ENCODE data around the gene FUT2. TPM values are rescaled to one million over a fixed set of nuclear protein-coding genes. Genes with fewer than 3 reads are reported as not detected.
"Not testable (repeated sequence)": the region's sequence is repeated elsewhere in the genome, so short reads cannot be mapped to it uniquely, and the experiment has no call there.

The FUT2 gene
- total and polyA plus RNA-seq, 12 donors: 0.03 to 0.24 TPM; not detected in 10

GRCh38 chr19:48716562-48717291, 21.0 kb downstream of the FUT2 start:
- peak in 6 of 7 donors; percentile 59 to 73 (median 64) for DNase-seq
- H3K4me3 ChIP-seq: peak overlapping the region in 1 of 4 donors; percentile 26
- H3K4me1 ChIP-seq (replicated peaks in 1 of 2): peaks cover 41 to 61% of the 10 kb centered on the region in 2 donors

GRCh38 chr19:48718106-48718505, 22.3 kb downstream of the FUT2 start:
- intact Hi-C loops (cut with DNase I); H3K27me3 ChIP-seq; H3K36me3 ChIP-seq (replicated peaks in 1 of 2); H3K9me3 ChIP-seq (replicated peaks in 1 of 3): not testable (repeated sequence)
- peak overlapping the region in 1 of 4 donors; percentile 65 for H3K4me3 ChIP-seq
- WGBS, 4 donors: 67 to 77% (median 72%) methylated on average over 12 to 13 of the region's 13 CpGs
- peaks cover 40 to 58% of the 10 kb centered on the region in 2 donors for H3K4me1 ChIP-seq (replicated peaks in 1 of 2)
- peak overlapping the region in 4 of 5 donors; percentile 72 to 94 (median 91) for H3K27ac ChIP-seq
- DNase-seq: peak in 1 of 7 donors; percentile 18

More at GRCh38 chr19:48716562-48717291, 21.0 kb downstream of the FUT2 start:
- Histone ChIP-seq H3K36me3 (replicated peaks in 1 of 2) (no peaks in the 10 kb centered on the region), H3K27ac (peak overlapping the region in 4 of 5 donors; percentile 40 to 74 (median 58)), H3K27me3 (no peaks in the 10 kb centered on the region), H3K9me3 (replicated peaks in 1 of 3) (no peaks in the 10 kb centered on the region)
- intact Hi-C loops (cut with DNase I): no loop called here
- TF ChIP-seq CTCF (IDR thresholded peaks at IDR 0.05) (no peak), POLR2A (IDR thresholded peaks at IDR 0.05) (no peak)
- WGBS, 4 donors: 10 to 36% (median 15%) methylated on average over 8 to 24 of the region's 24 CpGs

GRCh38 chr19:48718711-48719231, 23.0 kb downstream of the FUT2 start:
- intact Hi-C loops (cut with DNase I): no loop called here
- H3K4me3 ChIP-seq: peak overlapping the region in 2 of 4 donors; percentile 37 to 65
- H3K27ac ChIP-seq: peak overlapping the region; percentile 63 to 94 (median 90)
- H3K36me3 ChIP-seq (replicated peaks in 1 of 2): no peaks in the 10 kb centered on the region
- H3K27me3 ChIP-seq: no peaks in the 10 kb centered on the region
- TF ChIP-seq CTCF (IDR thresholded peaks at IDR 0.05) (no peak), POLR2A (IDR thresholded peaks at IDR 0.05) (peak in 1 of 2 donors; percentile 39)
- WGBS, 4 donors: 19 to 32% (median 24%) methylated on average over 15 of the region's 15 CpGs
- H3K4me1 ChIP-seq (replicated peaks in 1 of 2): peaks cover 33 to 51% of the 10 kb centered on the region in 2 donors
- peak in 6 of 7 donors; percentile 54 to 74 (median 64) for DNase-seq
- H3K9me3 ChIP-seq (replicated peaks in 1 of 3): no peaks in the 10 kb centered on the region

DNA sequence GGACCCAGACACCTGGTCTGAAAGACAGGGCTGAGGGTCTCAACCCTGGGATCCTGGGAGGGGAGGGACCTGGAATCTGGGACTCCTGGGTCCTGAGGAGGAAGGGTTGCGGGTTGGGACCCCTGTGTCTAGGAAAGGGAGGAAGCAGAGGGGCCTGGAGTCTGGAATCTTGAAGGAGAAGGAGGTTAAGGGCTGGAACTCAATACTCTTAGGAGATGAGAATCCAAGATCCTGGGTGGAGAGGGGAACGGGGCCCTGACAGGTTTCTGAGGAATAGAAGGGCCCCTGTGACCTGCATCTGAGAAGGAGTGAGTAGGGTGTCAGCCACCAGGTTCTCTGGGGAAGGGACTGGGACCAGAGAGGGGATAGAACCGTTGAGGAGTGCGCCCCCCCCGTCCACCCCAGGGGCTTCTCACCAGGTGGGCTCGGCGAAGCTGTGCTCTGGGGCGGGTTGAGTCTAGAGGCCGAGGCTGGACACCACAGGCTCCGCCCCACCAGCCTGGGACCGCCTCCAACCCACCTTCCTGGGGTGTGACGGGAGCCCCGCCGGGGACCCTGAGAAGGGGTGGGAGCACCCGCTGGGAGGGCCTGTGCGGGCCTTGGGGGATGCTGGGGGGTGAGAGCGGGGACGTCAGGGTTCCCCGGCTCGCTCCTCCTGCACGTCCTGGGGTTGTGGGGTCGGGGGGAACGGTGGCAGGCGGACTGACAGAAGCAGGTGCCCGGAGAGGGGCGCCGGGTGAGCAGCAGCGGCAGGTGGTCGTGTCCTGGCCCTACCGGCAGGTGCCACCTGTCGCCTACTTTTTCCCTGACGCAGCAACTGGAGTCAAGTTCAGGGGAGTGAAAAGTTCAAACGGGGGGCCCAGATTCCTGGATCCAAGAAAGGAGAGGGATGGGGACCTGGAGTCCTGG, 23.7 kb downstream of the FUT2 start, which contains the start of gene MAMSTR:
Gene MAMSTR (minus strand): TSS at position 463 of the 909 bp plus-strand sequence. CDS start 694 bp downstream, outside the sequence.
- H3K36me3 ChIP-seq (replicated peaks in 1 of 2): no peaks in the 10 kb centered on the region
- peaks cover 33 to 53% of the 10 kb centered on the region in 2 donors for H3K4me1 ChIP-seq (replicated peaks in 1 of 2)
- intact Hi-C loops (cut with DNase I): no loop called here
- H3K27ac ChIP-seq: peak within 1 kb of the TSS; percentile 63 to 94 (median 90)
- no peaks in the 10 kb centered on the region for H3K9me3 ChIP-seq (replicated peaks in 1 of 3)
- TF ChIP-seq POLR2A (IDR thresholded peaks at IDR 0.05) (peak in 1 of 2 donors; percentile 51), CTCF (IDR thresholded peaks at IDR 0.05) (no peak)
- no peaks in the 10 kb centered on the region for H3K27me3 ChIP-seq
- WGBS, 4 donors: 36 to 46% (median 43%) methylated on average over 22 to 33 of the region's 33 CpGs
- DNase-seq: peak; percentile 55 to 78 (median 71)
- peak within 1 kb of the TSS in 2 of 4 donors; percentile 37 to 65 for H3K4me3 ChIP-seq
